GM15510 (cell line): ENCODE data around the gene COL4A2.

ENCODE experiments used
- POLR2A ChIP-seq: IDR thresholded peaks from 3 replicates; pipeline ENCODE4 v1.6.1; 2011; ENCODE audit warnings: borderline replicate concordance; ENCODE audit not compliant: insufficient read length; ENCODE audit errors: extremely low read depth

COL4A2 gene

GRCh38 chr13:110403721-110404120 is 96.6 kb downstream of the COL4A2 start:
- no peak for TF ChIP-seq POLR2A

GRCh38 chr13:110404321-110404720 is 97.2 kb downstream of the COL4A2 start:
- no peak for TF ChIP-seq POLR2A

- no peak for TF ChIP-seq POLR2A
These were observed 98.7 kb downstream of the COL4A2 start for GRCh38 chr13:110405597-110406450.

- TF ChIP-seq POLR2A = no peak
These were observed 99.9 kb downstream of the COL4A2 start for GRCh38 chr13:110407021-110407420.

- no peak for TF ChIP-seq POLR2A
These were observed 100.4 kb downstream of the COL4A2 start for GRCh38 chr13:110407531-110407930.

GRCh38 chr13:110408286-110408685 is 101.2 kb downstream of the COL4A2 start:
- TF ChIP-seq POLR2A = no peak

- TF ChIP-seq POLR2A = no peak
These were observed 102.5 kb downstream of the COL4A2 start for GRCh38 chr13:110409581-110409992.

- no peak for TF ChIP-seq POLR2A
These were observed 102.9 kb downstream of the COL4A2 start for GRCh38 chr13:110410000-110410399.

- no peak for TF ChIP-seq POLR2A
These were observed 104.0 kb downstream of the COL4A2 start for GRCh38 chr13:110410936-110411687.

- no peak for TF ChIP-seq POLR2A
These were observed 104.6 kb downstream of the COL4A2 start for GRCh38 chr13:110411688-110412059.

- no peak for TF ChIP-seq POLR2A
These were observed 105.2 kb downstream of the COL4A2 start for GRCh38 chr13:110412132-110412914.

GRCh38 chr13:110413016-110413675 is 106.1 kb downstream of the COL4A2 start:
- no peak for TF ChIP-seq POLR2A

GRCh38 chr13:110413676-110414040 is 106.6 kb downstream of the COL4A2 start:
- no peak for TF ChIP-seq POLR2A

- no peak for TF ChIP-seq POLR2A
These were observed 107.2 kb downstream of the COL4A2 start for GRCh38 chr13:110414283-110414682.
